Ascending aorta (tissue), 2 donors: Measurements from ENCODE around the gene RNF225. TPM values are rescaled to one million over a fixed set of nuclear protein-coding genes. Genes with fewer than 3 reads are reported as not detected.
A peak's percentile ranks its signal among the peaks of the same experiment; 100 is the strongest.
"Not testable (repeated sequence)": the region's sequence is repeated elsewhere in the genome, so short reads cannot be mapped to it uniquely, and the experiment has no call there.

Source experiments
- DNase-seq, 2 donors: peaks; one replicate each; pipeline ENCODE4 v3.0.0-alpha.2; 2019; ENCODE audit warnings: low spot score in 2 of 2
- H3K27ac ChIP-seq, 2 donors: fragments of 200-600 bp; sonication (generic); one replicate each; pipeline ENCODE4 v1.5.1; 2016 to 2017; ENCODE audit warnings: mild to moderate bottlenecking in 1 of 2
- H3K27me3 ChIP-seq: fragments of 200-600 bp; sonication (generic); one replicate; pipeline ENCODE4 v1.5.1; 2017
- H3K36me3 ChIP-seq, 2 donors: fragments of 200-600 bp; sonication (generic); one replicate each; pipeline ENCODE4 v1.5.1; 2016
- H3K4me1 ChIP-seq, 2 donors: fragments of 200-600 bp; sonication (generic); one replicate each; pipeline ENCODE4 v1.5.1; 2016 to 2017; ENCODE audit warnings: mild to moderate bottlenecking in 1 of 2
- H3K4me3 ChIP-seq, 2 donors: fragments of 200-600 bp; sonication (generic); one replicate each; pipeline ENCODE4 v1.5.1; 2016 to 2017; ENCODE audit warnings: mild to moderate bottlenecking in 1 of 2
- H3K9me3 ChIP-seq, 2 donors: fragments of 200-600 bp; sonication (generic); one replicate each; pipeline ENCODE4 v1.5.1; 2016
- intact Hi-C: fragments of 100-400 bp; cut with DNase I; formaldehyde crosslinking; loops from one replicate; pipeline ENCODE4 v1.15.1; 2023
- total RNA-seq: library from RNA; depleted of rRNA; stranded (reverse); fragments of >200 nt; gene quantifications from one replicate; pipeline ENCODE4 v1.1.0, GENCODE V29; 2016
- TF ChIP-seq, protein P1 (sequence below), 3 experiments: fragments of 200-600 bp in 2 of 3; fragments of 450-650 bp in 1 of 3; sonication (generic) in 2 of 3; IDR thresholded peaks; one replicate each; pipeline ENCODE4 v1.5.1; 2016 to 2019; ENCODE audit warnings: antibody characterized with exemption in 3 of 3, mild to moderate bottlenecking in 1 of 3, moderate library complexity in 1 of 3

Gene RNF225
- total RNA-seq, 1 donor from 2014 or later: not detected

DNA sequence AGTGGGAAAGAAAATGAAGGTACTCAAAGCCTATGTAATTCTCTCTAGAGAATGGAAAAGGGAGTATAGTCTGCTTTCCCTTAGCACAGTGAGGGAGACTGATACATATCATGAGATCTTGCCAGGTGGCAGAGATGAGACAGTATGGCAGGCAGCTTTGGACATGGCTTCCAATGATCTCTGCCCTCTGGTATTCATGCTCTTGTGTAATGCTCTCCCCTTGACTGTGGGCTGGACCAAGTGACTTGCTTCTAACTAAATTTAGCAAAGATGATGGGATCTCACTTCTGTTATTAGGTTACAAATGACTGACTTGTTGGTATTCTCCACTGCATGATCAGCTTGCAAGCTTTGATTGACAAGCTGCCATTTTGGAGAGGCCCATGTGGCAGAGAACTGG is 34.3 kb downstream of the RNF225 start:
- Histone ChIP-seq H3K36me3 (peaks cover 23 to 30% of the 10 kb centered on the region in 2 donors), H3K4me3 (no peak overlapping the region), H3K4me1 (no peaks in the 10 kb centered on the region), H3K27me3 (no peaks in the 10 kb centered on the region), H3K9me3 (peaks cover 93 to 99% of the 10 kb centered on the region in 2 donors), H3K27ac (no peak overlapping the region)
- intact Hi-C loops: no loop called here
- no peak for DNase-seq
- TF ChIP-seq, protein P1, sequence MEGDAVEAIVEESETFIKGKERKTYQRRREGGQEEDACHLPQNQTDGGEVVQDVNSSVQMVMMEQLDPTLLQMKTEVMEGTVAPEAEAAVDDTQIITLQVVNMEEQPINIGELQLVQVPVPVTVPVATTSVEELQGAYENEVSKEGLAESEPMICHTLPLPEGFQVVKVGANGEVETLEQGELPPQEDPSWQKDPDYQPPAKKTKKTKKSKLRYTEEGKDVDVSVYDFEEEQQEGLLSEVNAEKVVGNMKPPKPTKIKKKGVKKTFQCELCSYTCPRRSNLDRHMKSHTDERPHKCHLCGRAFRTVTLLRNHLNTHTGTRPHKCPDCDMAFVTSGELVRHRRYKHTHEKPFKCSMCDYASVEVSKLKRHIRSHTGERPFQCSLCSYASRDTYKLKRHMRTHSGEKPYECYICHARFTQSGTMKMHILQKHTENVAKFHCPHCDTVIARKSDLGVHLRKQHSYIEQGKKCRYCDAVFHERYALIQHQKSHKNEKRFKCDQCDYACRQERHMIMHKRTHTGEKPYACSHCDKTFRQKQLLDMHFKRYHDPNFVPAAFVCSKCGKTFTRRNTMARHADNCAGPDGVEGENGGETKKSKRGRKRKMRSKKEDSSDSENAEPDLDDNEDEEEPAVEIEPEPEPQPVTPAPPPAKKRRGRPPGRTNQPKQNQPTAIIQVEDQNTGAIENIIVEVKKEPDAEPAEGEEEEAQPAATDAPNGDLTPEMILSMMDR (IDR thresholded peaks at IDR 0.05): no peak

DNA sequence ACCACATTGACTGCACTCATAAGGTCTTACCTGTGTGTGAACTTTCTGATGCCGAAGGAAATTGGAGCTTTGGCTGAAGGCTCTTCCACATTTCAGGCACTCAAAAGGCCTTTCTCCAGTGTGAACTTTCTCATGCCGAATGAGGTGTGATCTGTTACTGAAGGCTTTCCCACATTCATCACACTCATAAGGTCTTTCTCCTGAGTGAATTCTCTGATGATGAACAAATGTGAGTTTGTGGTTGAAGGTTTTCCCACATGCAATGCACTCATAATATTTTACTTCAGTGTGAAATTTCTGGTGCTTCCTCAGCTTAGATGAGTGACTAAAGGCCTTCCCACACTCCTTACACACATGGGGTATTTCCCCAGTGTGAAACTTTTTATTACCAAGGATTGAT is 38.8 kb downstream of the RNF225 start:
- peaks cover 96 to 100% of the 10 kb centered on the region in 2 donors for H3K9me3 ChIP-seq
- no peaks in the 10 kb centered on the region for H3K27me3 ChIP-seq
- TF ChIP-seq, protein P1 (IDR thresholded peaks at IDR 0.05): no peak
- H3K27ac ChIP-seq: no peak overlapping the region
- H3K4me1 ChIP-seq: peaks cover 0 to 3% of the 10 kb centered on the region in 2 donors
- no peak for DNase-seq
- intact Hi-C loops: no loop called here
- peaks cover 56 to 65% of the 10 kb centered on the region in 2 donors for H3K36me3 ChIP-seq
- H3K4me3 ChIP-seq: no peak overlapping the region

- peak within 1 kb of the TSS; percentile 85 to 89 for H3K27ac ChIP-seq
- H3K27me3 ChIP-seq: no peaks in the 10 kb centered on the region
- H3K36me3 ChIP-seq: peaks cover 31 to 34% of the 10 kb centered on the region in 2 donors
- TF ChIP-seq, protein P1 (IDR thresholded peaks at IDR 0.05): no peak
- peak within 1 kb of the TSS; percentile 71 to 72 for H3K4me3 ChIP-seq
- H3K4me1 ChIP-seq: peaks cover 4 to 14% of the 10 kb centered on the region in 2 donors
- peaks cover 43 to 47% of the 10 kb centered on the region in 2 donors for H3K9me3 ChIP-seq
- intact Hi-C loops: loop anchor here (1.0 kb wide), 10 partner anchors 11 to 115 kb away; partner anchors contain the start of genes CHMP2A, ZBTB45, ZNF324B and ZNF446
- peak; percentile 98 to 99 for DNase-seq
Measured at GRCh38 chr19:58439576-58440554, 44.4 kb downstream of the RNF225 start, which contains the start of gene ZNF132. Gene ZNF132 (minus strand): TSS chr19:58440153. CDS start chr19:58439821, 332 bp downstream.

DNA sequence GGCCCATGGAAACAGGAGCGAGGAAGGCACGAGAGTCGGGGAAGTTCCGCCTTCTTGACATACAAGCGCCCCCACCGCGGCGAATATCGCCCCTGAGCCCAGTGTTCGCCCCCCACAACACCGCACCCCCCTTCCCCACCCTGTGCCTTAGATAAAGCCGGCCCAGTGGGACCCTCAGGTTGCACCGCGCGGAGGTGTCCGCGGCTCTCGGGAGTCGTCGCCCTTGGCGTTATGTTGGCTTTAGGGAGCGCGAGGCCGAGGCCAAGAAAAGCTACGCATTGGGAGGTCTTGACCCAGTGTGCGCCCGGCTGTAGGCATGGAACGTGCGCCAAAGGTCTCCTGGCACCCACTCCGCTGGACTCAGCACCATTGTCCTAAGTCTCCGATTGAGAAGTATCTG is 45.1 kb downstream of the RNF225 start:
- H3K4me1 ChIP-seq: peaks cover 4 to 14% of the 10 kb centered on the region in 2 donors
- H3K27ac ChIP-seq: peak overlapping the region; percentile 85 to 89
- DNase-seq: peak in 1 of 2 donors; percentile 64
- H3K4me3 ChIP-seq: peak overlapping the region; percentile 71 to 72
- H3K36me3 ChIP-seq: peaks cover 24 to 27% of the 10 kb centered on the region in 2 donors
- intact Hi-C loops: loop anchor here (1.0 kb wide), 9 partner anchors 11 to 115 kb away; partner anchors contain the start of genes CHMP2A, ZBTB45, ZNF324B and ZNF446
- TF ChIP-seq, protein P1 (IDR thresholded peaks at IDR 0.05): no peak
- no peaks in the 10 kb centered on the region for H3K27me3 ChIP-seq
- H3K9me3 ChIP-seq: peaks cover 37 to 40% of the 10 kb centered on the region in 2 donors

DNA sequence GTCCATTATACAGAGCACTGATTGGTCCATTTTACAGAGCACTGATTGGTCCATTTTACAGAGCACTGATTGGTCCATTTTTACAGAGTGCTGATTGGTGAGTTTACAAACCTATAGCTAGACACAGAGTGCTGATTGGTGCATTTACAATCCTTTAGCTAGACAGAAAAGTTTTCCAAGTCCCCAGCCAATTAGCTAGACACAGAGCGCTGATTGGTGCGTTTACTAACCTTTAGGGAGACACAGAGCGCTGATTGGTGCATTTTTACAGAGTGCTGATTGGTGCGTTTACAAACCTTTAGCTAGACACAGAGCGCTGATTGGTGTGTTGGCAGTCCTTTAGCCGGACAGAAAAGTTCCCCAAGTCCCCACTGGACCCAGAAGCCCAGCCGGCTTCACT is 47.5 kb downstream of the RNF225 start:
- H3K9me3 ChIP-seq: peaks cover 13 to 16% of the 10 kb centered on the region in 2 donors
- DNase-seq, H3K27me3 ChIP-seq, intact Hi-C loops, H3K4me3 ChIP-seq, H3K36me3 ChIP-seq, H3K27ac ChIP-seq: not testable (repeated sequence)
- H3K4me1 ChIP-seq: peaks cover 4 to 14% of the 10 kb centered on the region in 2 donors

Other genes with a start within 250 kb of the RNF225 start
- 3.8 TPM for gene ZNF329, start 244.9 kb upstream of the RNF225 start, total RNA-seq
- 14.7 TPM for gene ZNF274, start 212.6 kb upstream of the RNF225 start, total RNA-seq
- gene ZNF544, start 166.7 kb upstream of the RNF225 start, total RNA-seq: 3.9 TPM
- 6.0 TPM for gene ZNF8, start 116.7 kb upstream of the RNF225 start, total RNA-seq
- gene ERVK3-1, start 90.3 kb upstream of the RNF225 start, total RNA-seq: 35.0 TPM
- gene ZSCAN22, start 68.7 kb upstream of the RNF225 start, total RNA-seq: 1.9 TPM
- 0.32 TPM for gene A1BG, start 42.2 kb upstream of the RNF225 start, total RNA-seq
- gene ZNF497, start 32.9 kb upstream of the RNF225 start, total RNA-seq: not detected
- not detected for gene ZNF837, start 14.6 kb upstream of the RNF225 start, total RNA-seq
- gene RPS5, start 8.4 kb upstream of the RNF225 start, total RNA-seq: 1,483 TPM
- gene ZNF584, start 13.0 kb downstream of the RNF225 start, total RNA-seq: 17.9 TPM
- gene ZNF132, start 44.5 kb downstream of the RNF225 start, total RNA-seq: 5.2 TPM
- gene ZNF324B, start 56.0 kb downstream of the RNF225 start, total RNA-seq: 2.2 TPM
- 2.1 TPM for gene ZNF324, start 71.4 kb downstream of the RNF225 start, total RNA-seq
- gene ZNF446, start 80.7 kb downstream of the RNF225 start, total RNA-seq: 42.7 TPM
- not detected for gene SLC27A5, start 116.3 kb downstream of the RNF225 start, total RNA-seq
- 46.5 TPM for gene ZBTB45, start 124.2 kb downstream of the RNF225 start, total RNA-seq
- 222 TPM for gene TRIM28, start 148.4 kb downstream of the RNF225 start, total RNA-seq
- gene CHMP2A, start 159.4 kb downstream of the RNF225 start, total RNA-seq: 154 TPM
- gene UBE2M, start 163.0 kb downstream of the RNF225 start, total RNA-seq: 14.8 TPM
- 77.1 TPM for gene MZF1, start 177.7 kb downstream of the RNF225 start, total RNA-seq